H1 (cell line): ENCODE data around the gene DOCK9. TPM values are rescaled to one million over a fixed set of nuclear protein-coding genes. Genes with fewer than 3 reads are reported as not detected.
A peak's percentile ranks its signal among the peaks of the same experiment; 100 is the strongest.

Experiments
- CTCF ChIA-PET: fragments of 300-600 bp; sonication (Branson Sonifier 250); formaldehyde crosslinking; loops from one replicate; lab custom pipeline; 2021; ENCODE audit not compliant: partially characterized antibody; lab: Charles Lee
- POLR2A ChIA-PET: fragments of 300-600 bp; sonication (Branson Sonifier 250); formaldehyde crosslinking; loops from one replicate; lab custom pipeline; 2021; ENCODE audit warnings: inconsistent platforms; ENCODE audit not compliant: partially characterized antibody; lab: Charles Lee
- DNase-seq, 2 experiments: peaks; one replicate each; pipeline versions ENCODE4 v3.0.0 to v3.0.0-alpha.2; 2010 to 2022; ENCODE audit warnings: low spot score in 2 of 2, low read depth in 1 of 2, mixed read lengths in 1 of 2
- FAIRE-seq: peaks from 2 replicates; lab custom pipeline; 2011; peaks lifted over from hg19 to GRCh38; lab: Jason Lieb, UNC
- H2AFZ ChIP-seq: 2 replicates; pipeline ENCODE4 v1.8.1; 2012; ENCODE audit warnings: low read length, inconsistent platforms
- H2AK5ac ChIP-seq: 2 replicates; pipeline ENCODE4 v1.6.1; 2013; ENCODE audit warnings: low read depth, low read length
- H2BK120ac ChIP-seq: replicated peaks from 2 replicates; pipeline ENCODE3; 2013; ENCODE audit warnings: low read depth, low read length, inconsistent platforms
- H2BK12ac ChIP-seq: 2 replicates; pipeline ENCODE4 v1.6.1; 2013; ENCODE audit warnings: low read depth, low read length
- H2BK15ac ChIP-seq: 2 replicates; pipeline ENCODE4 v1.6.1; 2013; ENCODE audit warnings: low read length
- H2BK20ac ChIP-seq: 2 replicates; pipeline ENCODE4 v1.6.1; 2013; ENCODE audit warnings: low read length
- H2BK5ac ChIP-seq: 2 replicates; pipeline ENCODE4 v1.6.1; 2013; ENCODE audit warnings: low read depth, low read length
- H3K14ac ChIP-seq: 2 replicates; pipeline ENCODE4 v1.6.1; 2013; ENCODE audit warnings: inconsistent platforms; ENCODE audit not compliant: insufficient read length
- H3K18ac ChIP-seq: 2 replicates; pipeline ENCODE4 v1.6.1; 2013; ENCODE audit warnings: low read length; ENCODE audit errors: extremely low read depth
- H3K23ac ChIP-seq: 2 replicates; pipeline ENCODE4 v1.6.1; 2013; ENCODE audit warnings: inconsistent platforms; ENCODE audit not compliant: insufficient read length
- H3K23me2 ChIP-seq: 2 replicates; pipeline ENCODE4 v1.6.1; 2013; ENCODE audit warnings: low read depth, low read length
- H3K27ac ChIP-seq: 2 replicates; pipeline ENCODE4 v1.6.1; 2011; ENCODE audit warnings: low read depth, low read length, inconsistent platforms
- H3K27me3 ChIP-seq, 4 experiments: replicated peaks in 1 of 4; 1 replicate in 1 of 4; 2 replicates in 3 of 4; pipeline versions ENCODE4 v1.6.1 to v1.8.1; 2011 to 2013; ENCODE audit warnings: low read length in 3 of 4, mild to moderate bottlenecking in 3 of 4, inconsistent platforms in 2 of 4, mixed read lengths in 2 of 4, moderate library complexity in 1 of 4; ENCODE audit not compliant: control insufficient read depth in 3 of 4, insufficient read depth in 3 of 4; ENCODE audit errors: extremely low read depth in 1 of 4
- H3K36me3 ChIP-seq, 4 experiments: 2 replicates each; pipeline versions ENCODE4 v1.6.1 to v1.8.1; 2011 to 2013; ENCODE audit warnings: mild to moderate bottlenecking in 4 of 4, low read length in 3 of 4, moderate library complexity in 2 of 4, control low read depth in 1 of 4, inconsistent platforms in 1 of 4; ENCODE audit not compliant: insufficient read depth in 4 of 4, control insufficient read depth in 2 of 4
- H3K4ac ChIP-seq: replicated peaks from 2 replicates; pipeline ENCODE3; 2013; ENCODE audit warnings: low read length, low read depth, mixed read lengths, inconsistent platforms; ENCODE audit not compliant: insufficient read length
- H3K4me1 ChIP-seq, 4 experiments: replicated peaks in 1 of 4; 1 replicate in 1 of 4; 2 replicates in 3 of 4; pipeline versions ENCODE4 v1.6.1 to v1.8.1; 2011 to 2013; ENCODE audit warnings: low read length in 3 of 4, inconsistent platforms in 2 of 4, mixed read lengths in 1 of 4; ENCODE audit not compliant: insufficient read depth in 4 of 4, control insufficient read depth in 3 of 4
- H3K4me2 ChIP-seq, 2 experiments: 2 replicates each; pipeline versions ENCODE4 v1.6.1 to v1.8.1; 2011 to 2013; ENCODE audit warnings: low read depth in 2 of 2, low read length in 2 of 2, control low read depth in 1 of 2, inconsistent platforms in 1 of 2, mild to moderate bottlenecking in 1 of 2; ENCODE audit not compliant: insufficient read depth in 1 of 2
- H3K4me3 ChIP-seq, 4 experiments: fragments of 200-600, 300-600 bp in 1 of 4; sonication (generic), shearing (Covaris generic), sonication (Bioruptor Twin) in 1 of 4; 2 replicates each; pipeline versions ENCODE4 v1.5.1 to v1.8.1; 2011 to 2016; ENCODE audit warnings: low read length in 4 of 4, low read depth in 3 of 4, control low read depth in 2 of 4, inconsistent platforms in 2 of 4, mild to moderate bottlenecking in 2 of 4, mixed read lengths in 1 of 4, moderate library complexity in 1 of 4; ENCODE audit not compliant: insufficient read depth in 2 of 4; ENCODE audit errors: extremely low read depth in 1 of 4
- H3K56ac ChIP-seq: replicated peaks from 2 replicates; pipeline ENCODE3; 2013; ENCODE audit warnings: low read depth, mild to moderate bottlenecking, mixed read lengths, low read length, inconsistent platforms; ENCODE audit not compliant: insufficient read length
- H3K79me1 ChIP-seq: 2 replicates; pipeline ENCODE4 v1.6.1; 2013; ENCODE audit warnings: low read depth, low read length, control low read depth
- H3K79me2 ChIP-seq, 2 experiments: 2 replicates each; pipeline versions ENCODE4 v1.6.1 to v1.8.1; 2012 to 2013; ENCODE audit warnings: low read length in 2 of 2, mild to moderate bottlenecking in 2 of 2, inconsistent platforms in 1 of 2; ENCODE audit not compliant: insufficient read depth in 2 of 2, control insufficient read depth in 1 of 2
- H3K9ac ChIP-seq, 4 experiments: replicated peaks in 1 of 4; 1 replicate in 1 of 4; 2 replicates in 3 of 4; pipeline versions ENCODE4 v1.6.1 to v1.8.1; 2011 to 2013; ENCODE audit warnings: low read depth in 3 of 4, low read length in 3 of 4, control low read depth in 2 of 4, mild to moderate bottlenecking in 2 of 4, moderate library complexity in 2 of 4, inconsistent platforms in 1 of 4; ENCODE audit errors: extremely low read depth in 1 of 4
- H3K9me3 ChIP-seq, 2 experiments: 2 replicates each; pipeline versions ENCODE4 v1.6.1 to v1.8.1; 2012 to 2013; ENCODE audit warnings: mild to moderate bottlenecking in 2 of 2, moderate library complexity in 2 of 2, control low read depth in 1 of 2, inconsistent platforms in 1 of 2, low read depth in 1 of 2, low read length in 1 of 2, mixed read lengths in 1 of 2; ENCODE audit not compliant: insufficient read depth in 2 of 2
- H4K20me1 ChIP-seq, 2 experiments: replicated peaks in 1 of 2; 2 replicates each; pipeline versions ENCODE3 to v1.8.1; 2011 to 2013; ENCODE audit warnings: inconsistent platforms in 2 of 2, low read length in 2 of 2, mild to moderate bottlenecking in 1 of 2; ENCODE audit not compliant: insufficient read depth in 2 of 2, control insufficient read depth in 1 of 2
- H4K5ac ChIP-seq: 2 replicates; pipeline ENCODE4 v1.6.1; 2013; ENCODE audit warnings: low read length, low read depth, mixed read lengths, inconsistent platforms; ENCODE audit not compliant: insufficient read length
- H4K8ac ChIP-seq: 2 replicates; pipeline ENCODE4 v1.8.0; 2013; ENCODE audit warnings: mild to moderate bottlenecking, moderate library complexity, low read length, inconsistent platforms; ENCODE audit not compliant: insufficient read depth; ENCODE audit errors: extremely low read depth
- H4K91ac ChIP-seq: replicated peaks from 2 replicates; pipeline ENCODE3; 2013; ENCODE audit warnings: low read length, mixed read lengths, inconsistent platforms; ENCODE audit not compliant: insufficient read length
- ASH2L ChIP-seq: fragments of 200-600, 300-600 bp; sonication (generic); IDR thresholded peaks from one replicate; pipeline ENCODE4 v1.7.1; 2017; ENCODE audit warnings: low read length
- ATF2 ChIP-seq: IDR thresholded peaks from 2 replicates; pipeline ENCODE4 v1.6.1; 2012; ENCODE audit warnings: low read length, inconsistent platforms
- ATF3 ChIP-seq: IDR thresholded peaks from 2 replicates; pipeline ENCODE4 v1.6.1; 2011; ENCODE audit warnings: low read depth, mild to moderate bottlenecking, low read length; ENCODE audit not compliant: insufficient read depth
- CHD1 ChIP-seq: IDR thresholded peaks from 2 replicates; pipeline ENCODE4 v1.6.1; 2012; ENCODE audit warnings: low read depth, low read length, improper control_type of control experiment
- CREB1 ChIP-seq: IDR thresholded peaks from 2 replicates; pipeline ENCODE4 v1.6.1; 2012; ENCODE audit warnings: inconsistent platforms
- GTF2F1 ChIP-seq: IDR thresholded peaks from 2 replicates; pipeline ENCODE4 v1.6.1; 2012; ENCODE audit warnings: low read depth, low read length, improper control_type of control experiment, borderline replicate concordance
- HDAC2 ChIP-seq, 2 experiments: fragments of 300-600 bp in 1 of 2; sonication (generic) in 1 of 2; IDR thresholded peaks; 2 replicates each; pipeline ENCODE4 v1.6.1; 2011 to 2012; ENCODE audit warnings: low read depth in 2 of 2, low read length in 2 of 2, mild to moderate bottlenecking in 2 of 2, moderate library complexity in 2 of 2, borderline replicate concordance in 1 of 2, inconsistent platforms in 1 of 2
- TEAD4 ChIP-seq: IDR thresholded peaks from 2 replicates; pipeline ENCODE4 v1.6.1; 2012; ENCODE audit warnings: low read depth, low read length, inconsistent platforms, mixed read lengths
- WGBS, 2 experiments: shearing (Covaris generic) in 1 of 2; methylation state at CpG; one replicate each; pipeline versions ENCODE4 v1.1.6 to v1.1.7; 2013 to 2015; ENCODE audit warnings: low lambda C conversion rate in 2 of 2, mixed read lengths in 2 of 2, inconsistent platforms in 1 of 2, low coverage in 1 of 2, missing lambda C conversion rate in 1 of 2; ENCODE audit not compliant: insufficient replicate concordance in 2 of 2, insufficient coverage in 1 of 2, insufficient read length in 1 of 2; ENCODE audit errors: extremely low coverage in 1 of 2, missing lambda C conversion rate in 1 of 2; 5-methylcytosine and 5-hydroxymethylcytosine counted together
- polyA plus RNA-seq, 7 experiments: library from polyadenylated mRNA; depleted of rRNA in 3 of 7; stranded (reverse) in 5 of 7; unstranded in 2 of 7; fragments of >200 nt in 5 of 7; fragments of 200-250 nt in 2 of 7; gene quantifications; 1 replicate in 5 of 7; 2 replicates in 1 of 7; 4 replicates in 1 of 7; pipeline versions ENCODE4 v1.2.1 to v1.2.3, GENCODE V29; 2011 to 2013; ENCODE audit warnings: missing spikeins in 2 of 7, mixed read lengths in 2 of 7
- total RNA-seq: library from RNA; stranded (reverse); fragmentation: NEBNext Ultra II Directional; extraction: Animal tissue kit (Norgen Biotek cat#: 25700); gene quantifications from 2 replicates; pipeline ENCODE4 v1.2.1, GENCODE V29; 2021

DOCK9 gene
- total and polyA plus RNA-seq, 2 of the 8 experiments (the other 6 are each of a cell fraction or from before 2014, with no cell fraction given): 21.6 to 31.5 TPM

GRCh38 chr13:98847780-98848179 lies 130.1 kb downstream of the DOCK9 start:
- no peak overlapping the region for H3K27ac ChIP-seq
- no peak overlapping the region for H3K4ac ChIP-seq
- 62% methylated on average over 5 of the region's 5 CpGs; no CpG with 5 or more reads in 1 of the 2 experiments for WGBS, 2 experiments
- no peaks in the 10 kb centered on the region for H3K4me1 ChIP-seq
- H2BK12ac ChIP-seq: no peak overlapping the region
- no peak overlapping the region for H4K5ac ChIP-seq
- H2AK5ac ChIP-seq: no peak overlapping the region
- H3K9me3 ChIP-seq: no peaks in the 10 kb centered on the region
- no peak overlapping the region for H3K4me3 ChIP-seq
- no peaks in the 10 kb centered on the region for H3K36me3 ChIP-seq
- H2BK15ac ChIP-seq: no peak overlapping the region
- no peak overlapping the region for H2BK120ac ChIP-seq
- H4K8ac ChIP-seq: no peak overlapping the region
- H2AFZ ChIP-seq: no peak overlapping the region
- ChIA-PET CTCF (interaction anchor here (0.8 to 1.0 kb wide), 2 partner anchors 18 to 186 kb away, joined by 3 read pairs; no protein-coding TSS in a partner anchor), POLR2A (no interaction called here)
- H3K27me3 ChIP-seq: no peaks in the 10 kb centered on the region
- no peak for TF ChIP-seq CHD1
- no peak for TF ChIP-seq ATF3
- TF ChIP-seq GTF2F1: no peak
- TF ChIP-seq HDAC2 (IDR thresholded peaks at IDR 0.05; ENCODE audit: borderline replicate concordance in 1 of 2, low read depth in 2 of 2, low read length in 2 of 2): no peak
- TF ChIP-seq CREB1: no peak
- TF ChIP-seq ASH2L: no peak
- no peak for TF ChIP-seq ATF2
- no peak for TF ChIP-seq TEAD4
- no peak overlapping the region; the same call in 1 of the 2 replicates for H2BK20ac ChIP-seq
- H3K23me2 ChIP-seq: no peaks in the 10 kb centered on the region
- no peaks in the 10 kb centered on the region for H3K79me1 ChIP-seq
- no peak overlapping the region for H3K14ac ChIP-seq
- no peak overlapping the region for H3K56ac ChIP-seq
- peak; percentile 88 for FAIRE-seq
- no peak overlapping the region for H2BK5ac ChIP-seq
- no peak overlapping the region for H4K91ac ChIP-seq
- no peak overlapping the region for H3K18ac ChIP-seq
- no peaks in the 10 kb centered on the region for H4K20me1 ChIP-seq
- H3K23ac ChIP-seq: no peak overlapping the region
- H3K9ac ChIP-seq: no peak overlapping the region
- no peak overlapping the region for H3K4me2 ChIP-seq
- no peak for DNase-seq
- H3K79me2 ChIP-seq: no peaks in the 10 kb centered on the region
